Right forelimb (tissue), 1 donor: ENCODE data around the gene ERMARD.
A peak's percentile ranks its signal among the peaks of the same experiment; 100 is the strongest.

Experiments used
- DNase-seq: peaks from one replicate; pipeline ENCODE4 v3.0.0-alpha.2; 2018

Gene ERMARD

DNA sequence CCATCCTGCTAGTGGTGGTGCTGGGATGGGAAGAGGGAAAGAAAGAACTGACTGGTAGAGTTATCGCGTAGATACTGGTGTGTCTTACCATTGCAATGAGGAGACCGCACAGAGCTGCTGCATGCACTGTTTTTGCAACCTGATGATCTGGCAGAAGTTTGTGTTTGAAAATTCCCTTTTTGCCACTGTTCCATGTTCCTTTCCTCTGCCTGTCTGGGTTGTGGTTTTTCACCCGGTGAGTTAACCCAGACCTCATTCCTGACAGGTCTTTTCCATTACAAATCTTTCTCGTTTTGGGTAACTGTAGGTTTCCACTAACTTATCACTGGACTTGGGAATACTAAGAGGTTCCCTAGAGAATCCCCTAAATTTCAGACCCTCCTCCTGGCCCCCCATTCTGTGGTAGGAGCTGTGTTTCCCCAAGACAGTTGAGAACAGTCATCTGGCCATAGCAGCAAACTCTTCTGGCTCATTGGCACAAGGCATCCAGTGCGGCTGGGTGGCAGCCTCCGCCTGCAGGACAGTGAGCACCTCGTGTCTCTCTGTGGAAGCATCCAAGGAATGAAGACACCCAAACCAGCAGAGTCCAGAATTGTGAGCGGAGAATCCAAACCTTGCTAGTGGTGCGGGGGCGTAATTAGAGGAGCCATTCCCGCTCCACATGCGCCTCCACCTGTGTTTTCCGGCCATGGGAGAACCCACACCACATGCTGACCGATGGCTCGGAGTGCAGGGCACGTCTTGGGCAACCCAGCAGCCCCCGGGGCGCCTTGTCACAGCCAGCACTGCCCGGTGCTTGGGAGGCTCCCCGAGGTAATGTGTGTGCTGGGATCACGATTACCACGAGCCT, 32.8 kb downstream of the ERMARD start:
- peak; percentile 10 for DNase-seq

DNA sequence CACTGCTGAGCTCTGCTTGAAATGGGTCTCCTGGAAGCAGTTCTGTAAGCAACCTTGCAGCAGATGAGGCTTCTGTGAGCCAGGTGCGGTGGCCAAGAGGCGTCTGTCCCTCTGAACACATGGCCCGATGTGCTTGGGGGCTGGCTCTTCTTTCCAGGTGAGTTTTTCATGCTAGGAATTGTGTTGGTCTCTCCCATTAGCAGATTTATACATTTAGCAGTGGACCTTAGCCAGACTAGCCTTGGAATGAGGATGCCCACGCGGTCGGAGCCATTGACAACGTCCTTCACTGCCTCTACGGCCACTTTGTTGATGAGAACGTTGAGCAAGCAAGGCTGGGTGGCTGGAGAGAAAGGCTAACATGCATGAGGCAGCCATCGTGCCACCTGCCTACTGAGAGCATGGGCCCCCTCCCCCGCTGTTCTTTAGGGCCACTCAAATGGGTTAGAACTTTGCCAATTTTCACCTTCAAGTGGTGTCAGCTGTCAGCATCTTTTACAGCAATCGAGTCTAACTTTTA, 33.5 kb downstream of the ERMARD start:
- peak; percentile 23 for DNase-seq

GRCh38 chr6:169785566-169785965, 34.1 kb downstream of the ERMARD start:
- DNase-seq = peak; percentile 21

GRCh38 chr6:169786349-169786748, 34.9 kb downstream of the ERMARD start:
- peak; percentile 18 for DNase-seq

GRCh38 chr6:169787797-169788196, 36.4 kb downstream of the ERMARD start:
- no peak for DNase-seq

- no peak for DNase-seq
These were observed 37.4 kb downstream of the ERMARD start for GRCh38 chr6:169788809-169789145.

GRCh38 chr6:169789146-169789943, 37.9 kb downstream of the ERMARD start:
- peak; percentile 38 for DNase-seq

DNA sequence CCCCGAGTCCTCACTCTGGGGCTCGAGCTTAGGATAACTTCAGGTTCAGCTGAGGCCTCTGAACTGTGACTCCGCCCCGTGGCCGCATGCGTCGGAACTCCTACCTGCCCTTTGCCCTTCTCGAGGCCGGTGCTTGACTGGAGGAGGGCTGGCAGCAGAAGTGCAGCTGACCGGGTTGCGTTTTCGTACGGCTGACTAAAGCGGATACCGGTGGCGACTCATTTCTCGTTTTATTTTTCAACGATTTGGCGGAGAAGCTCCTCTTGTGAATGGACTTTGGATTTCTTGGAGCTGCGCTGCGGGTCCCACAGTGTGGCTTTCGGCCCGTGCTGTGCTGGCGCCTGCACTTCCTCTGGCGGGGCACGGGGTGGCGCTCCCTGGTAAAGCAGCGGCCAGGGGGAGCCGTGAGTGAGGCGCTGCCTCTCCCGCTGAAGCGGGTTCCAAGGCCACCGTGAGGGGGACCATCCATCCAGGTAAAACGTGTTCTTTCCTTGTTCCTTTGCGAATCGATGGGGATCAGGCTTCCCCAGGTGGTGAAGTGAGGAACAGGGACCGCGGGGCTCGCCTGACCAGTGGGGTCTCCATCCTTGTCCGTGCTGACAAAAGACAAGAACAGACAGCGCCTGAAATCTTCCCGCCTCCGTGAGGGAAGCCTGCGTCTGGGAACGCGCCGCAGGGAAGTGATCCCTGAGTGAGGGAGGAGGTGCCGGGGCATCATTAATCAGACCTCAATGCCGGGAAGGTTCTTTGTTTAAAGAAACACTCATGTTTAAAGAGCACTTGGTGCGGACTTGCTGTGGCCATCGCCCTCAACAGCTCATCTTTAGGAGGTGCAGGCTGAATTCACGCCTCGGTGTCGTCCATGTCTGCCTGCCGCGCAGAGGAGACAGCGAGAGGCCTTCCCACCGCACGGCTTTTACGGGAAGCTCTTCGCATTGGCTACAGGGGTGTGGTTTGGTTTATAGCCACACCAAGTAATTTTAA, 38.8 kb downstream of the ERMARD start:
- peak; percentile 90 for DNase-seq

DNA sequence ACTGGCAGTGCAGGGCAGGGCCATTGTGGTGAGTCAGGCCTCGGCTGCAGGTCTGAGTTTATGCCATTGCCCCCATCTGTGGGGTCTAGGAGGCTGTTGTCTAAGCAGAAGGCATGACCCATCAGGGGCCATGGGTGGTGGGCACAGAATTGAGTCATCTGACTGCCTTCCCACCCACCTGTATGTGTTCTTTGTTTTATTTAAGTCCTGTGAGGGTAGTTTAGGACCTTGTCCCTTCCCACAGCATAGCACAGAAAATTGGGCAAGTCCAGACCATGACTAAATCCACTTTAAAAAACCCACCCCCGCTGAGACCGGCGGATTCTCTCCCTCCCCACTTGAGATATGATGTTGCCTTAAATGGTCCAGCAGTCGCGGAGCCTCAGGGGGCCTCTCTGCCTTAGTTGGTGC, 40.3 kb downstream of the ERMARD start:
- no peak for DNase-seq

DNA sequence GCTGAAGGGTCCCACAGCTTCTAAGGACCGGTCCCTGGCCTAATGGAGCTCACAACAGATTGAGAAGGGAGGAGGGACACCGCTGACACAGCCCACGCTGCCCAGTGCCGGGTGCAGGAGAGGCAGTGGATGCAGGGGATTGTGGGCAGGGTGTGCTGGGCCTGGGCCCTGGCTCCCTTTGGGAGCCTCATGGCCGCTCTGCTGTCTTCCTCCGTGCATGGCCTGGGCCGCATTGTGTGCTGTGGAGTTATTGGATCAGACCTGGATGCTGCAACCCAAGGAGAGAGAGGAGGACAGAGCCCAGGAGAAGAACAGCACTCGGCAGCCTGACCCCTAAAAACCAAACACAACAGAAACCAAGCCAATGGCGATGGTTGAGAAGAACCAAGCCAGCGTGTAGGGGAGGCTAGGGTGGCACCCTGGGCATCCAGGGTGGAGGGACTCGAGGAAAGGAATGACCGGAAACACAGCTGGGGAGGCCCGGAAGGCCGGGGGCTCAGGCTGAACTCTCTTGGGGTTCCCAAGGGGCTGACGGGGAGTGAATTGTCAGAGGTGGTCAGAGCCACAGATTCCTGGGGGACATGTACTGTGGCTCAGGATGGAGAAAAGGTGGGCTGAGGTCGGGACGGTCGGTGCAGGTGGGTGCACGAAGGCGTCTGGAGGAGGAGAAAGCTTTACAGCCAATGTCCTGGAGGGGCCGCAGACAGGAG, 41.0 kb downstream of the ERMARD start:
- no peak for DNase-seq

DNA sequence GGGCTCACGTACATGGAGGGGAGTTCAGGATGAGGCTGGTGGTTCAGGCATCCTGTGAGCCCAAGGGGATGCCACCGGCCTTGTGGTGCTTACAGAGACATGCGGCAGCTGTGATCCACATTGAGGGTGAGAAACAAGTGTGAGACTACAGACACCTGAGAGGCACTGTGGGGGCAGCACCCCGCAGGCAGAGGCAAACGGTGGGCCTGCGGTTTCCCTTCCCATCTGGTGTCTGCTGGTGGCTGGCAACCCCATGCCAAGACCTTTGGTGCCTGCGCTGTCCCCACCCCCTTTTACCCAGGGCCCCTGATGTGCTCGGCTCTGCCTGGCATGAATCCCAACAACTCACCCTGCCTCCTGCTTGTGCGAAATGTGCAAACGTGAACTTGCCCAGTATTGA, 42.0 kb downstream of the ERMARD start:
- no peak for DNase-seq

- DNase-seq = no peak
These were observed 43.1 kb downstream of the ERMARD start for GRCh38 chr6:169794317-169795055.

GRCh38 chr6:169795196-169795595, 43.8 kb downstream of the ERMARD start:
- no peak for DNase-seq

DNA sequence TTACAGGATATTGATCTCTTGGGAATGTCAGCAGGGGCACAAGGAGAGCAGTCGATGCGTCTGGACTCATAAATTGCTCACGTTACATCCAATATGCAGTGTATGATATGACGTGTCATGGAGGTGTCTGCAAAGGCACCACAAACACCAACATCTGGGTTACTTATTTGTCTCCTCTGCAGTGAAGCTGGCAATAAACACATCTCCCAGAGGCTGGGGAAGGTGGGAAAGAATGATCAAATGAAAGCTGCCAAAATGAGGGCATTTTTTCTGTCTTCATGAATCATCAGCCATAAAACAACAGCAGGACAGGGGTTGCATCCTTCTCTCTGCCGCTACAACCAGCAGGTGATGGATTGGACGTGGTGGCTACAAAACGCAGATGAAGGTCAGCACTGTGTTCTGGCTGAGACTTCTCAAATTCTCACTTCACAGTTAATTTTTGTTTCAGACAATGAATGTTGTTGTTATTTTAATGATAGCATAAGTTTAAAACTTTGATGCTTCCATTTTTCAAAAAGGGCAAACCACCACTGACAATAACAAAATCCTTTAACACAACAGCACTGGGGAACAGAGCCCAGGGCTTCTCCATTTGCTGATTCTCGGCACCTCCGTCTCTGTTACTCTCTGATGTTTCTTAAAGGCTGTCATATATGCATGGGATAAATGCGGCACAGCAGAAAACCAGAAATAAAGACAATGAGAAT, 47.5 kb downstream of the ERMARD start:
- no peak for DNase-seq

DNA sequence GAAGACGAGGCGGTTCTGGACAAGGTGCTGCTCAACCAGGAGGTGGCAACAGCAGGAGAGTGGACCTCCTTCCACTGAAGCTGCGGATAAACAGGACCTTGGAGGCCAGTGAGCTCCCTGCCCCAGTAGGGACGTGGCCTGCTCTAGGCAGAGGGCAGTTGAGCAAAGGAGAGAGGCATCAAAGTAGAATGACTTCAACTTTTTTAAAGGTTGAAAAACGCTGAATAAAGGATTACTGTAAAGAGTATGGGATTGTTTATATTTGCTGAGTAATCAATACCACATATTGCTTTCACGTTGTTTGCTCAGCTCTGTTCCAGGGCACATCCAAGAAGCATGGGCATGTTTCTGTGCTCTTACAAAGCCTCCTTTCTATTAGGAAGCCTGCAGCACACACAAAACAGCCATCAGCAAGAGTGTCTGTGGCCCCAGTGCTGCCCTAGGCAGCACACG, 48.1 kb downstream of the ERMARD start:
- no peak for DNase-seq

GRCh38 chr6:169800116-169800667, 48.8 kb downstream of the ERMARD start:
- DNase-seq = no peak

DNA sequence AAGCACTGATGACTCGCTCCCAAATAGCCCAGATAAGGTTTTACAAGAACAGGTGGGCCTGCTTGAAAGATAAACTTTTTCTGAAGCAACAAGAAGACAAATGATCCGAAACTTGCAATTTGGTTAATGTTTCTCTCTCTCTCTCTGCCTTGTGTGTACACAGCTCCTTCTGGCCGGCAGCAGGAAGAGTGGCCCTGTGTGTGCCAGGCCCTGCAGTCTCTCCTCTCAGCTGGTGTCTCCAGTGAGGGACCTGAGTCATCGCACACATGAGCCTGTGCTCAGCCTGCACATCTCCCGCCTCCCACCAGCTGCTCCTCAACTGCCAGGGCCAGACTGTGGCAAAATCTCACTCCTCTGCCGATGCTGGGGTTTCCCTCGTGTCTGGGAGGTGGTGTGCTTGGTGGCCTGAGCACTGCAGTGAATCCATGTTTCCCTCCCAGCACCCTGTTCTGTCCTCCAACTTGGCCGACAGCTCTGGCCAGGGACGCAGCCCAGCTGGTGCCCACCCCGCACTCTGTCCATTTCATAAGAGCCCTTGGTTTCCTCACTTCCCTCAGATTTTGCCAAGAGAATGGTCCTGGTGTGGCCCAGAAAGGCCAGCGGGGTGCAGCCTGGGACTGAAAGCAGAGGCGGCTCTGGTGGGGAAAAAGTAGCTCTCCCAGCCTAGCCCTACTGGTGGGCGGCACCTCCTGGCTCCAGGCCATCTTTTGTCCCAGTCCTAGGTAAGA, 49.4 kb downstream of the ERMARD start:
- no peak for DNase-seq

GRCh38 chr6:169801396-169802160, 50.2 kb downstream of the ERMARD start:
- DNase-seq = no peak

GRCh38 chr6:169802790-169803189, 51.4 kb downstream of the ERMARD start:
- no peak for DNase-seq
